ENCODE results near the gene KMT2B. TPM values are rescaled to one million over a fixed set of nuclear protein-coding genes. Genes with fewer than 3 reads are reported as not detected.

The KMT2B gene
- total RNA-seq, 1 donor from 2014 or later: 72.8 TPM

Other genes starting within 250 kb of the KMT2B start
- gene KRTDAP, start 227.5 kb upstream of the KMT2B start, total RNA-seq: not detected in 2 replicates
- not detected in 2 replicates for gene DMKN, start 204.4 kb upstream of the KMT2B start, total RNA-seq
- gene SBSN, start 189.7 kb upstream of the KMT2B start, total RNA-seq: not detected in 2 replicates
- gene GAPDHS, start 184.5 kb upstream of the KMT2B start, total RNA-seq: not detected in 2 replicates
- 55.0 and 60.2 TPM in 2 replicates for gene TMEM147, start 172.4 kb upstream of the KMT2B start, total RNA-seq
- not detected in 2 replicates for gene ATP4A, start 154.3 kb upstream of the KMT2B start, total RNA-seq
- gene PMIS2, start 131.8 kb upstream of the KMT2B start, total RNA-seq: not detected in 2 replicates
- 39.7 and 41.3 TPM in 2 replicates for gene HAUS5, start 105.3 kb upstream of the KMT2B start, total RNA-seq
- 112 and 114 TPM in 2 replicates for gene RBM42, start 89.0 kb upstream of the KMT2B start, total RNA-seq
- gene ETV2, start 76.3 kb upstream of the KMT2B start, total RNA-seq: 0.59 TPM in 1 of 2 replicates, not detected in the other
- 450 and 452 TPM in 2 replicates for gene COX6B1, start 69.7 kb upstream of the KMT2B start, total RNA-seq
- 0.27 and 0.56 TPM in 2 replicates for gene UPK1A, start 51.5 kb upstream of the KMT2B start, total RNA-seq
- 54.9 and 59.2 TPM in 2 replicates for gene ZBTB32, start 13.4 kb upstream of the KMT2B start, total RNA-seq
- gene IGFLR1, start 24.4 kb downstream of the KMT2B start, total RNA-seq: 88.5 and 88.8 TPM in 2 replicates
- gene U2AF1L4, start 27.4 kb downstream of the KMT2B start, total RNA-seq: 33.7 and 35.2 TPM in 2 replicates
- 55.7 and 63.1 TPM in 2 replicates for gene PSENEN, start 27.6 kb downstream of the KMT2B start, total RNA-seq
- gene LIN37, start 30.6 kb downstream of the KMT2B start, total RNA-seq: 15.0 and 15.5 TPM in 2 replicates
- not detected in 2 replicates for gene HSPB6, start 39.0 kb downstream of the KMT2B start, total RNA-seq
- gene PROSER3, start 40.2 kb downstream of the KMT2B start, total RNA-seq: 51.4 and 55.9 TPM in 2 replicates
- 43.7 and 55.9 TPM in 2 replicates for gene ARHGAP33, start 57.6 kb downstream of the KMT2B start, total RNA-seq
- gene PRODH2, start 94.8 kb downstream of the KMT2B start, total RNA-seq: not detected in 2 replicates
- gene NPHS1, start 134.5 kb downstream of the KMT2B start, total RNA-seq: not detected in 2 replicates
- 3.0 and 3.3 TPM in 2 replicates for gene KIRREL2, start 138.9 kb downstream of the KMT2B start, total RNA-seq
- gene APLP1, start 150.6 kb downstream of the KMT2B start, total RNA-seq: 1.7 and 3.6 TPM in 2 replicates
- 54.0 and 63.1 TPM in 2 replicates for gene NFKBID, start 182.5 kb downstream of the KMT2B start, total RNA-seq
- gene HCST, start 184.5 kb downstream of the KMT2B start, total RNA-seq: 101 and 108 TPM in 2 replicates
- gene TYROBP, start 190.3 kb downstream of the KMT2B start, total RNA-seq: not detected in 2 replicates
- gene LRFN3, start 218.4 kb downstream of the KMT2B start, total RNA-seq: 13.1 and 14.7 TPM in 2 replicates